ENCODE measurements around the gene GRIN2A.

GRIN2A gene

GRCh38 chr16:10085078-10085798 is 97.0 kb downstream of the GRIN2A start:
- no peak for ATAC-seq

GRCh38 chr16:10083301-10083700 is 98.9 kb downstream of the GRIN2A start:
- ATAC-seq, result no peak

DNA sequence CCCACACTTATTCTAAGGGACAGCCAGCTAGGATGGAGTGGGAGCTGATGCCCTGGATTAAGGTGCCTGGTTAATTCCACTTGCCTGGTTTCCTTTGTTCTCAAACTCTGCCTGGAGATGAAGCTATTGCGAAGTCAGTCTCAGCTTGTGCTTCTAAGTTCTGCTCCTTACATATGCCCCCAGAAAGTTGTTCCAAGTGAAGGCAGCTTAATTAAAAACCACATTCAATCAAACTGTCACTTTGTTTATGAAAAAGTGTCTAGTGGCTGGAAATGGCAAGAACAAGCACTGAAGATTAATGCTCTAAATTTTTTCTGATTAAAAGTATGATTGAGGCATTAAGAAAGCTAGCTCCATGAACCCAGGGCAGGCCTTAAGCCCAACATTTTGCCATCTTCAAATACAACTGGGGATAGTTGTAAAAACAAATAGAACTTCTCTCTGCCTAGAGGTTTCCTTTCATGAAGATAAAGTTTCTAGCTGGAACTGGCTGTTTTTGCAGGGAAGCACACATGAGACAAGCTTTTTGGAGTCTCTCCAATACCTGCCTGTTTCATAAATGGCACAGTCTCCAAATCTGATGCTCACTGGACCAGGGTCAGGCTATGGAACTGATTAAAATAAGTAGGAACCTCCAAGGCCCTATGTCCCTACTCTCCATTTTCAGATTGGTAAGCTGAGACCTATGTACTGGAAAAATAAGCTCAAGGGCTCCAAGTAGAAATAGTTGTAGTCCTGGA is 100.9 kb downstream of the GRIN2A start:
- no peak for ATAC-seq

GRCh38 chr16:10080051-10080772 is 102.0 kb downstream of the GRIN2A start:
- no peak for ATAC-seq

- ATAC-seq, result no peak
These were observed 103.7 kb downstream of the GRIN2A start for GRCh38 chr16:10078541-10078949.

- no peak for ATAC-seq
These were observed 104.4 kb downstream of the GRIN2A start for GRCh38 chr16:10077861-10078260.

GRCh38 chr16:10076037-10076436 is 106.2 kb downstream of the GRIN2A start:
- ATAC-seq, result no peak

DNA sequence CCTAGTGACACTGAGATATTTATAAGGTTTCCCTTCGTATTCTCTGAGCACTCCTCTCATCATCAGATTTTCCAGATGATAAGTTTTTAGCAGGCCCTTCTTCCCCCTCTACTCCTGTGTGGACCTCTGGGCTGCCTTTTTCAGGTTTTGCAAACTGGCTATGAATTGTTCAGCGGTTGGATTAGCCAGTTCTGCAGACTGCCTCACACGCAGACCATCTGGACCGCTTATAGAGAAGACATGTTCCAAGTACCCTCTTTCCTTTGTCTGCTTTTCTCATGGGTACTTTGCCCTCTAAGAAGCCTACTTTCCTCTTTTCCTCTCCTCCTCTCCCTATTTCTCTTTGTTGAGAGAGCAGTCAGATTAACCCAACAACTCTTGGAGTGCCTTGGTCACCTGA is 111.6 kb downstream of the GRIN2A start:
- ATAC-seq, result no peak

GRCh38 chr16:10069374-10069773 is 112.9 kb downstream of the GRIN2A start:
- ATAC-seq, result no peak

DNA sequence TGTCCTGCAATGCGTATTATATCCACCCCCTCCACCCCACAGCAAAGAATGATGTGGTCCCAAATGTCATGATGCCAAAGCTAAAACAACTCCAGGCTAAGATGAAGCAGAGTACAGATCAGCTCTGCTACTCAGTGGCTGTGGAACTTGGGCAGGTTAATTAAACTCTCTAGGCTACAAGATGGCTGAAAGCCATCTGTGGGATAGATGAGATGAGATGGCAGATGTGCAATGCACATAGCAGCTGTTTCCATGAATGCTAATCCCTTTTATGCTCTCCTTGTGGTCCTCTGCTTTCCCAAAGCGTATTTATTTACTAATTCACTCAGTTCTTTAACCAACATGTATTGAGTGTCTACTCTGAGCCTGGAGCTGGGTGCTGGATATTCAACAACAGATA is 114.4 kb downstream of the GRIN2A start:
- ATAC-seq, result no peak

DNA sequence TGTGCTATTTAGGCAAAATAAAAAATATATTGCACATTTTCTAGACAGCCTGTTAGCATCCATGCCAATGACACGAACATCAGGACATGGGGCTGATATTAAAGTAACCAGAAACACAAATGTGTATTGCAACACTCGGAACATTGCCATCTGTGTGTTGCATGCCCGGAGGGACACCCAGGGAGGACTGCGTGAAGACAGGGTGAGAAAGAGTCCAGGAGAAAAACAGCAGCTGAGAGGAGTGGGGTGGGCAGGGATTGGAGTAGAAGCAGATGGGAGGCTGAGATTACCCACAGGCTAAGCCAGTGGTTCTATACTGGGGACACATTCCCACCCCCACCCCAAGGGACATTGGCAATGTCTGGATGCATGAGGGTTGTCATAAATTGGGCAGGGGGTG is 114.8 kb downstream of the GRIN2A start:
- ATAC-seq, result no peak

- no peak for ATAC-seq
These were observed 117.2 kb downstream of the GRIN2A start for GRCh38 chr16:10065019-10065418.

- no peak for ATAC-seq
These were observed 133.4 kb downstream of the GRIN2A start for GRCh38 chr16:10048850-10049249.

- ATAC-seq, result no peak
These were observed 136.3 kb downstream of the GRIN2A start for GRCh38 chr16:10045947-10046346.

GRCh38 chr16:10045291-10045775 is 136.9 kb downstream of the GRIN2A start:
- ATAC-seq, result no peak

DNA sequence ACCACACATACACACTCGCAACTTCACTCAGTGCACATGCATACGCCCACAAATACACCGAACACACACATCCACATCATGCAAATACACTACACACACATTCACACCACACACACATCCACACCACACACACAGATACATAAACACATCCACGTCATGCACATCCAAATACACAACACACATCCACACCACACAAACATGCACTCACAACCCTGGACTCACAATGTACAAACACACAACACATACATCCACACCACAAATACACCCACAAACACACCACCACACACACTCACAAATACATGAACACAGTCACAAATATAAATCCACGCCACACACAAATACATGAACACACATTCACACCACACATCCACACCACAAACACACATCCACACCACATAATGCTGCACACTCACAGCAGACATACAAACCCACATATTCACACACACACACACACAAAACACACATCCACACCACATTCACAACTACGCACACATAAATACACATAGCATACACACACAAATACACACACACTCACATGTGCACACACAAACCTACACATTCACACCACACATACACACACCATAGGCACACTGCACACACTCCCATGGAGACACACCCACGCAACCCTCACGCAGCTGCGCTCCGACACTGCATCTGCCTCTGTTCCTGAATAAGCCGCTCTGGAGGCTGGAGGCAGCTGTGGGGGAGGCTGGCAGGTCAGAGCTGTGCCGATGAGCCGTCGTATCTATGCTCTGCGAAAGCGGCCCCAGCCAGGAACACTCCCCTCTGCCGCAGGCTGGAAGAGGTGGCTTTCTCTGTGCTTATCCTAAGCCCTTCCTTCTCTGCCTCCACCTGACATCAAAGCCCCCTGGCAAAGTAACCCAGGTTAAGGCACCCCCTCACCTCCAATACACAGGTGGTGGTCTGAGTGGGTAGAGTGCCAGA is 141.8 kb downstream of the GRIN2A start:
- ATAC-seq, result no peak

DNA sequence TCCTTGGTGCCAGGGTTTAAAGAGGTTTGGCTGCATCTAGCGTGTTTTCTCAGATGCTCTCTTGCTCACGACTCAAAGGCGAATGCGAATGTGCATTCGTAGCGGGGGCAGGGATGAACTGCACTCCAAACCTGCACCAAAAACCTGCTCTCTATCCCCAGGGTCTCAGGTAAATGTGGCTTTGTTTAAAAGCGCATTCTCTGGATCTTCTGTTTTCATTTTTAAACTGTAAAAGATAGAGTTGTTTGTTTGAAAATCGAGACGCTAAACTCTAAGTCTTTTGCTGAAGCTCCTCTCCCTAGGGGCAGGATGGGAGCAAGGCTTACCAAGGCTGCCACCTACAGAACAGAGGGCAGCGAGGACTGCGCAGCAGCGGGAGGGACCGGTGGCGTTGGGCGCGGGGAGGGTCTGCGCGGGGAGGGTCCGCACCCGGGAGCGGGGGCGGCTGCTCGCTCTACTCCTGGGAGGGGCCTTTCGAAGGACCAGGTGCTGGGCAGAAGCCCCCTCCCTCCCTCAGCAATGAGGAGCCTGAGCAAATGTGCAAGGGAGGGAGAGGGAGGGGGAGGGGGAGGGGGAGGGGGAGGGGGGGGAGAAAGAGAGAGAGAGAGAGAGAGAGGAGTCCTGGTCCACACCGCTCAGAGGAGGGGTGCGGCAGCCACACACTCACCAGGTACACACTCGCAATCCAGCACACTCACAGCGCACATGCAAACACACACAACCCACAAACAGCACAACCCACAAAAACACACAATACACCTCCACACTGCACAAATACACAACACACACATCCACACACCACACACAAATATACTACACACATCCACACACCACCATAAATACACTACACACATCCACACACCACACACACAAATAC is 142.8 kb downstream of the GRIN2A start:
- ATAC-seq, result no peak

GRCh38 chr16:10037751-10038150 is 144.5 kb downstream of the GRIN2A start:
- no peak for ATAC-seq

DNA sequence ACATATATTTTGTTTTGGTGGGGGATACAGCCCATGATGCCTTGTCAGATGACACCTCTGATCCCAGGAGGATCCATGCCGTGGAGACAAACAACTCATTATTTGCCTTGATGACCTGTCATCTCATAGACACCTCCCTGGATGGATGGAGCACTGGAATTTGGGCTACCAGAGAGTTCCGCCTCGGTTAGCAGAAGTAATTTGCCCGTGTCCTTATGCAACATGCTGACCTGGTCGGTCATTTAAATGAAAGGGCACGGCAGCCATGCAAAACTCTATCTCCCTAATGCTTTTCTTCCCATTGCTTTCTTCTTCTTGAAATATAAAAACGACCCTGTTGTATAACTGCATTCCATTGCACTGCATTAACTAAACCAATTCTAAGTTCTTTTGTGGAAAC is 145.3 kb downstream of the GRIN2A start:
- no peak for ATAC-seq

DNA sequence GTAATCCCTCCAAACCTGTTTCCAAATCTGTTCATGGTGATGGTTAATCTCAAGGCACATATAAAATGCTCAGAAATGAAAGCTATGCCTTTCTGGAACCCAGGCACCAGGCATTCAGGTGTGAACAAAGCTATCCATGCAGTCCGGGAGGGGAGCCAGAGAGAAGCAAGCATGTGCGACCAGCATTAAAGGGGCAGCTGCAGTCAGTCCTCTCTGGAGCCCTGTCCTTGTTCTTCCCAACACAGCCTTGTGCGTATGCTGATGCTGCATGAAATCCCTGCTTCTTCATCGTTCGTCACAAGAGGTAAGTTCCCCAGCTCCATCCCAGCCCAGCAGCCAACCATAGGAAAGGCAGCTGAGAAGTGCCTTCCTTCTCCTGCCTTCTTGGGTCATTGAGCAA is 148.7 kb downstream of the GRIN2A start:
- ATAC-seq, result no peak

GRCh38 chr16:10031955-10032354 is 150.3 kb downstream of the GRIN2A start:
- ATAC-seq, result no peak
